Upper lobe of left lung (tissue), 6 donors: ENCODE results near the gene MMP28. TPM values are rescaled to one million over a fixed set of nuclear protein-coding genes. Genes with fewer than 3 reads are reported as not detected.
"Not testable (repeated sequence)": the region's sequence is repeated elsewhere in the genome, so short reads cannot be mapped to it uniquely, and the experiment has no call there.

ENCODE experiments used
- ATAC-seq, 2 donors: fragments of 200-7000 bp; cut with Tn5 transposase; one replicate each; pipeline ENCODE4 v1.9.1; 2022; ENCODE audit warnings: mild to moderate bottlenecking in 2 of 2, moderate library complexity in 2 of 2; ENCODE audit not compliant: low FRiP score in 2 of 2
- DNase-seq, 2 donors: peaks; one replicate each; pipeline ENCODE4 v3.0.0-alpha.2; 2019 to 2020
- H3K27ac ChIP-seq, 4 donors: fragments of 200-600 bp; sonication (generic); one replicate each; pipeline ENCODE4 v1.5.1; 2016 to 2019
- H3K27me3 ChIP-seq, 4 donors: fragments of 200-600 bp; sonication (generic); one replicate each; pipeline ENCODE4 v1.5.1; 2017 to 2019
- H3K36me3 ChIP-seq, 4 donors: fragments of 200-600 bp; sonication (generic); one replicate each; pipeline ENCODE4 v1.5.1; 2016 to 2019
- H3K4me1 ChIP-seq, 4 donors: fragments of 200-600 bp; sonication (generic); one replicate each; pipeline ENCODE4 v1.5.1; 2018 to 2019
- H3K4me3 ChIP-seq, 4 donors: fragments of 200-600 bp; sonication (generic); one replicate each; pipeline ENCODE4 v1.5.1; 2017 to 2019; ENCODE audit warnings: mild to moderate bottlenecking in 2 of 4, moderate library complexity in 1 of 4
- H3K9me3 ChIP-seq, 4 donors: fragments of 200-600 bp; sonication (generic); one replicate each; pipeline ENCODE4 v1.5.1; 2018 to 2019
- EP300 ChIP-seq, 4 donors: sonication (generic); formaldehyde crosslinking; IDR thresholded peaks; one replicate each; pipeline ENCODE4 v1.5.1; 2017; ENCODE audit warnings: antibody characterized with exemption in 4 of 4, control low read depth in 2 of 4
- POLR2A ChIP-seq, 4 donors: fragments of 450-650 bp; IDR thresholded peaks; one replicate each; pipeline ENCODE4 v1.5.1; 2016 to 2017; ENCODE audit warnings: antibody characterized with exemption in 4 of 4, mild to moderate bottlenecking in 2 of 4
- POLR2AphosphoS5 ChIP-seq, 2 donors: sonication (generic); formaldehyde crosslinking; IDR thresholded peaks; one replicate each; pipeline ENCODE4 v1.5.1; 2017; ENCODE audit warnings: antibody characterized with exemption in 2 of 2
- WGBS, 2 donors: methylation state at CpG; one replicate each; pipeline ENCODE4 v1.1.5; 2017 to 2018; 5-methylcytosine and 5-hydroxymethylcytosine counted together
- total RNA-seq, 6 donors: library from RNA; depleted of rRNA in 4 of 6; stranded (reverse); fragments of >200 nt in 4 of 6; gene quantifications; one replicate each; pipeline versions ENCODE4 v1.1.0 to v1.2.1, GENCODE V29; 2016 to 2021
- TF ChIP-seq, protein P1 (sequence below), 6 experiments: fragments of 450-650 bp in 4 of 6; fragments of 200-600 bp in 2 of 6; sonication (generic) in 2 of 6; IDR thresholded peaks; one replicate each; pipeline ENCODE4 v1.5.1; 2016 to 2019; ENCODE audit warnings: antibody characterized with exemption in 6 of 6
- donor health status: DM: no; HTN: no; CAD: no; lungs with moderate emphysema.
- donor health status: DM: no; HTN: yes; CAD: no; lungs with severe emphysema.

Gene MMP28
- total RNA-seq, 6 donors from 2014 or later, result 51.1 to 134 (median 98.5) TPM

DNA sequence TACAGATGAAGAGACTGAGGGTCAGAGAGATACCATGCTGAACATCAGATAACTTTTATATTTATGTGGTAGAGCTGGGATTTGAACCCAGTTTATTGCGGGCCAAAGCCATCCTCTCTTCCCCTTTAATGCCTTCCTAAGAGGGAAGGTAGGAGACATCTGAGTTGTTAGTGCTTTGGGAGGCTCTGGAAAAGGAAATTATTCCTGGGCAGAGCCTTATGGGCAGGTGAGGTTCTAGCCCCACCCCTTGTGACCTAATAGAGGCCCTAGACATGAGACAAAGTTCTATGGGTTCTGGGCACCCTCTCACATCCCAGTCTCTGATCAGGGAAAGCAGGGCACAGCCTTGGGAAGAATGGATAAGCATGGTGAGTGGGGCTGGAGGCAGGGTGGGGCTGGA is 34.9 kb downstream of the MMP28 start, which contains the start of gene C17orf50:
TSS of gene C17orf50 (plus strand) at position 301 of the 400 bp plus-strand sequence. CDS start at position 356, 55 bp downstream.
- TF ChIP-seq EP300 (IDR thresholded peaks at IDR 0.05), result no peak
- no peak for TF ChIP-seq POLR2AphosphoS5 (IDR thresholded peaks at IDR 0.05)
- no peak for TF ChIP-seq POLR2A (IDR thresholded peaks at IDR 0.05)
- TF ChIP-seq, protein P1, sequence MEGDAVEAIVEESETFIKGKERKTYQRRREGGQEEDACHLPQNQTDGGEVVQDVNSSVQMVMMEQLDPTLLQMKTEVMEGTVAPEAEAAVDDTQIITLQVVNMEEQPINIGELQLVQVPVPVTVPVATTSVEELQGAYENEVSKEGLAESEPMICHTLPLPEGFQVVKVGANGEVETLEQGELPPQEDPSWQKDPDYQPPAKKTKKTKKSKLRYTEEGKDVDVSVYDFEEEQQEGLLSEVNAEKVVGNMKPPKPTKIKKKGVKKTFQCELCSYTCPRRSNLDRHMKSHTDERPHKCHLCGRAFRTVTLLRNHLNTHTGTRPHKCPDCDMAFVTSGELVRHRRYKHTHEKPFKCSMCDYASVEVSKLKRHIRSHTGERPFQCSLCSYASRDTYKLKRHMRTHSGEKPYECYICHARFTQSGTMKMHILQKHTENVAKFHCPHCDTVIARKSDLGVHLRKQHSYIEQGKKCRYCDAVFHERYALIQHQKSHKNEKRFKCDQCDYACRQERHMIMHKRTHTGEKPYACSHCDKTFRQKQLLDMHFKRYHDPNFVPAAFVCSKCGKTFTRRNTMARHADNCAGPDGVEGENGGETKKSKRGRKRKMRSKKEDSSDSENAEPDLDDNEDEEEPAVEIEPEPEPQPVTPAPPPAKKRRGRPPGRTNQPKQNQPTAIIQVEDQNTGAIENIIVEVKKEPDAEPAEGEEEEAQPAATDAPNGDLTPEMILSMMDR (IDR thresholded peaks at IDR 0.05), result no peak
- Histone ChIP-seq H3K9me3 (no peaks in the 10 kb centered on the region), H3K4me1 (peaks cover 9 to 18% (median 13%) of the 10 kb centered on the region in 4 donors), H3K36me3 (no peaks in the 10 kb centered on the region), H3K27me3 (no peaks in the 10 kb centered on the region), H3K4me3 (no peak within 1 kb of the TSS), H3K27ac (no peak within 1 kb of the TSS)
- DNase-seq (no peak), ATAC-seq (no peak)
- WGBS, 2 donors, result 70 to 100% methylated on average over 1 of the region's 1 CpG

DNA sequence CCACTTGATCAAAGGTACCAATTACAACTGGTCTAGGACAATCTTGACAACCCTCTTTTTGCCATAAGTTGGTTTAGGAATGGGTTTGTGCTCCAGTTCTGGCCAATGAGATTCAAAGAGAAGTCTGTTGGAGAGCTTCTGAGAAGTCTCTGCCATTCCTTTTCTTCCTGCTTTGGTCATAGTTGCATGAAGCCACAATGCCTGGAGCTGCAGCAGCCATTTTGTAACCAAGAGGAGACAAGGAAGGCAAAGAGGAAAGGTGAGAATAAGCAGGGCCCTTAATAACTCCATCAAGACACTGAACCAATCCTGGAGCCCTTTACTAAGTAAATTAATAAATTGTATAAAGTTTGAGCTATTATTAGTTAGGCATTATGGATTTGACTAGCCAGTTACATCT is 38.2 kb downstream of the MMP28 start:
- TF ChIP-seq, protein P1 (IDR thresholded peaks at IDR 0.05), result no peak
- TF ChIP-seq POLR2A (IDR thresholded peaks at IDR 0.05) (no peak), EP300 (IDR thresholded peaks at IDR 0.05) (no peak), POLR2AphosphoS5 (IDR thresholded peaks at IDR 0.05) (no peak)
- ATAC-seq, result no peak
- DNase-seq, result no peak
- Histone ChIP-seq H3K36me3 (no peaks in the 10 kb centered on the region), H3K9me3 (no peaks in the 10 kb centered on the region), H3K4me1 (peaks cover 0 to 5% (median 2%) of the 10 kb centered on the region in 4 donors), H3K4me3 (no peak overlapping the region), H3K27ac (no peak overlapping the region), H3K27me3 (no peaks in the 10 kb centered on the region)

DNA sequence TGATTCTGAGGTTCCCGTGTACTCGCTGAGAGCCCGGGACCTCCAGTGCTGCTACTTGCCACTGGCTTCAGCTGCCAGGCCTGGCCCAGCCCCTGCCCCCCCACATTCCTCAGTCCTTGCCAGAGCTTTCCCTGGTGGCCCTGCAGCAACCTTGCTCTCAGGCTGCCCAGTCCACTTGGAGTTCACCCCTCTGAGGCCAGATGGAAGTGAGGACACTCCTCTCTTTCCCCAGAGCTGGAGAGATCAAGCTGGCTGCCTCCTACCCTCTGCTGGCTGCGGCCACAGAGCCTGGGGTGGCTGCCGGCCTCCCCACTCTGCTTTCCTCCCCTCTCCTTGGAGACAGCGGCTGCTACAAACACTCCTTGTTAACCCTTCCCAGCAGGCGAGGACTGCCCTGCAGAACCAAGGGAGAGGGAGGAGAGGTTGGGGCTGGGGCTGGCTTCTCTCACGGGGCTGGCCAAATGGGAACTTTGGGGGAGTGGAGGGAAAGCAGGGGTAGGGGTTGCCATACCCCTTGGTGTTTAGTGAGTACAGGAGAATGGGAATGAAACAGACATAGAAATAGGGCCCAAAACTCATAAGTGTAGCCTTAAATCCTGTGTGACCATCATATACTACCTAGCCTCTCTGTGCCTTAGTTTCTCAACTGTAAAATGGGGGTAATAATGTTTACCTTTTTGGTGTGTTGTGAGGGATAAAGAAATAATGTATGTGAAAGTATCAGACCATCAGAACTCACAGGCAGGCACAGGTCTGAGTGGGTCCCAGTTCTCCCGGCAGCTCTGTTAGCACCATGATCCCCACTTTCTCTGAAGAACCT is 42.3 kb downstream of the MMP28 start, which contains the start of gene GAS2L2:
TSS of gene GAS2L2 (minus strand) at position 295 of the 820 bp plus-strand sequence. CDS start 389 bp downstream, outside the sequence.
- ATAC-seq (peak in 1 of 2 donors; percentile 29), DNase-seq (peak in 1 of 2 donors; percentile 34)
- H3K4me3 ChIP-seq, result no peak within 1 kb of the TSS
- TF ChIP-seq POLR2AphosphoS5 (IDR thresholded peaks at IDR 0.05) (no peak), POLR2A (IDR thresholded peaks at IDR 0.05) (peak in 1 of 4 donors; percentile 5)
- no peaks in the 10 kb centered on the region for H3K9me3 ChIP-seq
- peaks cover 4 to 14% (median 11%) of the 10 kb centered on the region in 4 donors for H3K4me1 ChIP-seq
- H3K27ac ChIP-seq, result peak within 1 kb of the TSS in 1 of 4 donors; percentile 26
- peaks cover 0 to 15% (median 6%) of the 10 kb centered on the region in 4 donors for H3K27me3 ChIP-seq
- 35 to 40% methylated on average over 5 to 9 of the region's 9 CpGs for WGBS, 2 donors
- H3K36me3 ChIP-seq, result no peaks in the 10 kb centered on the region

DNA sequence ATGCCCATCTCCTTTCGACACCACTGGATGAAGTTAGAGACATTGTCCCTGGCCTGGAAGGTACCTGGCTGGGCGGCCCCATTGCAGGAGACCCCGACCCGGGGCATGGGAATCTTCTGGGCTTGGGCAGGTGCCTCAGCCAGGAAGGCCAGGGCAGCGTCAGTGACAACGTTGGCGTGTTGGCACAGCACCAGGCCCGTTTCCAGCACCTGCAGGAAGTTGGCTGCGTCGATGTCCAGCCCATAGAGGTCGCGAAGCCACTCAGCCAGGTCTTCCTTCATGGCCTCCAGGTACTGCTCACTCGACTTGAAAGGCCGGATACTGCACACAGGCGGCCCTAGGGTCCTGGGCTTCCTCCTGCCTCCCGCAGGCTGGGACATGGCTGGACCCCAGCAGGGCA is 43.0 kb downstream of the MMP28 start:
- Histone ChIP-seq H3K4me1 (peaks cover 4 to 18% (median 13%) of the 10 kb centered on the region in 4 donors), H3K27me3 (peaks cover 0 to 19% (median 6%) of the 10 kb centered on the region in 4 donors), H3K27ac (peak overlapping the region in 1 of 4 donors; percentile 26), H3K9me3 (no peaks in the 10 kb centered on the region), H3K36me3 (no peaks in the 10 kb centered on the region), H3K4me3 (no peak overlapping the region)
- peak in 1 of 2 donors; percentile 41 for DNase-seq
- WGBS, 2 donors, result 65% methylated on average over 8 of the region's 16 CpGs; no CpG with 5 or more reads in 1 of the 2 donors
- TF ChIP-seq POLR2A (IDR thresholded peaks at IDR 0.05) (no peak), EP300 (IDR thresholded peaks at IDR 0.05) (no peak)
- TF ChIP-seq, protein P1 (IDR thresholded peaks at IDR 0.05), result no peak
- no peak for ATAC-seq

DNA sequence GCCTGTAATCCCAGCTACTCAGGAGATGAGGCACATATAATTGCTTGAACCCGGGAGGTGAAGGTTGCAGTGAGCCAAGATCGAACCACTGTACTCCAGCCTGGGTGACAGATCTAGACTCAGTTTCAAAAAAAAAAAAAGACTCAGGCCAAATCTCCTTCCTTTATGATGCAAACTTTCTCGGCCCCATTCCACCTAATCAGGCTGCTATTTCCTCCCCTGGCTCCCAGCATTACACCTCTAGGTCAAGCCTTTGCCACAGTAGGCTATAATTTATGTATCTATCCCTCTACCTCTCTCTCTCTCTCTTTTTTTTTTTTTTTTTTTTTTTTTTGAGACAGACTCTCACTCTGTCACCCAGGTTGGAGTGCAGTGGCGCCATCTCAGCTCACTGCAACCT is 43.9 kb downstream of the MMP28 start:
- H3K9me3 ChIP-seq, H3K36me3 ChIP-seq, DNase-seq, H3K27ac ChIP-seq, ATAC-seq, H3K4me3 ChIP-seq: not testable (repeated sequence)
- WGBS, 2 donors, result 80 to 84% methylated on average over 4 of the region's 4 CpGs
- peaks cover 0 to 19% (median 6%) of the 10 kb centered on the region in 4 donors for H3K27me3 ChIP-seq
- H3K4me1 ChIP-seq, result peaks cover 4 to 22% (median 14%) of the 10 kb centered on the region in 4 donors
